ENCODE data around the gene RHOBTB1. TPM values are rescaled to one million over a fixed set of nuclear protein-coding genes. Genes with fewer than 3 reads are reported as not detected.

The RHOBTB1 gene
- total and polyA plus RNA-seq, 2 donors (not counting 1 experiment from before 2014, with no cell fraction given): 19.8 to 42.6 TPM

GRCh38 chr10:60942134-60942787, 1.7 kb downstream of the RHOBTB1 start:
- no peaks in the 10 kb centered on the region for H3K27me3 ChIP-seq (ENCODE audit: control insufficient read depth, insufficient read depth, low read length)
- H3K27ac ChIP-seq (ENCODE audit: insufficient read depth, low read length): peak overlapping the region; percentile 98
- TF ChIP-seq EZH2 (IDR thresholded peaks at IDR 0.05; ENCODE audit: low read length, missing control alignments) (no peak), CTCF (conservative IDR thresholded peaks at IDR 0.05 in 1 of 2, IDR thresholded peaks at IDR 0.05 in 1 of 2; ENCODE audit: low read depth in 1 of 2, low read length in 2 of 2) (no peak)
- H3K36me3 ChIP-seq (ENCODE audit: control insufficient read depth, insufficient read depth, low read length): no peaks in the 10 kb centered on the region
- H3K4me3 ChIP-seq (replicated peaks in 1 of 4; ENCODE audit: control extremely low read depth in 1 of 4, insufficient read depth in 1 of 4, low read depth in 3 of 4, low read length in 4 of 4): peak overlapping the region; percentile 72 to 96 (median 78)
- H2AFZ ChIP-seq (ENCODE audit: low read length): no peak overlapping the region
- DNase-seq (ENCODE audit: low read depth in 2 of 2): no peak
- no peaks in the 10 kb centered on the region for H3K9me3 ChIP-seq (ENCODE audit: control insufficient read depth, insufficient read depth, low read depth, low read length)
- peak overlapping the region; percentile 26 for H3K9ac ChIP-seq (ENCODE audit: insufficient read depth, low read length)
- peak overlapping the region; percentile 99 for H3K4me2 ChIP-seq (ENCODE audit: extremely low read depth, insufficient read depth, low read length)
- H4K20me1 ChIP-seq (ENCODE audit: control insufficient read depth, extremely low read depth, insufficient read depth, low read length): no peaks in the 10 kb centered on the region
- no peaks in the 10 kb centered on the region for H3K79me2 ChIP-seq (ENCODE audit: control insufficient read depth, insufficient read depth, low read length)
- peaks cover 9% of the 10 kb centered on the region for H3K4me1 ChIP-seq (ENCODE audit: control insufficient read depth, extremely low read depth, insufficient read depth, low read length)

- H3K27me3 ChIP-seq (ENCODE audit: control insufficient read depth, insufficient read depth, low read length): no peaks in the 10 kb centered on the region
- no peak overlapping the region for H2AFZ ChIP-seq (ENCODE audit: low read length)
- no peak overlapping the region for H3K27ac ChIP-seq (ENCODE audit: insufficient read depth, low read length)
- no peaks in the 10 kb centered on the region for H3K36me3 ChIP-seq (ENCODE audit: control insufficient read depth, insufficient read depth, low read length)
- no peaks in the 10 kb centered on the region for H4K20me1 ChIP-seq (ENCODE audit: control insufficient read depth, extremely low read depth, insufficient read depth, low read length)
- H3K79me2 ChIP-seq (ENCODE audit: control insufficient read depth, insufficient read depth, low read length): no peaks in the 10 kb centered on the region
- DNase-seq (ENCODE audit: low read depth in 2 of 2): peak in 1 of 2 donors; percentile 25
- no peaks in the 10 kb centered on the region for H3K9me3 ChIP-seq (ENCODE audit: control insufficient read depth, insufficient read depth, low read depth, low read length)
- no peak for TF ChIP-seq EZH2 (IDR thresholded peaks at IDR 0.05; ENCODE audit: low read length, missing control alignments)
- no peak for TF ChIP-seq CTCF (conservative IDR thresholded peaks at IDR 0.05 in 1 of 2, IDR thresholded peaks at IDR 0.05 in 1 of 2; ENCODE audit: low read depth in 1 of 2, low read length in 2 of 2)
- H3K4me3 ChIP-seq (replicated peaks in 1 of 4; ENCODE audit: control extremely low read depth in 1 of 4, insufficient read depth in 1 of 4, low read depth in 3 of 4, low read length in 4 of 4): no peak overlapping the region
- no peak overlapping the region for H3K9ac ChIP-seq (ENCODE audit: insufficient read depth, low read length)
- H3K4me1 ChIP-seq (ENCODE audit: control insufficient read depth, extremely low read depth, insufficient read depth, low read length): peaks cover 9% of the 10 kb centered on the region
- H3K4me2 ChIP-seq (ENCODE audit: extremely low read depth, insufficient read depth, low read length): no peak overlapping the region
Observed at GRCh38 chr10:60940446-60940845, 3.5 kb downstream of the RHOBTB1 start.

GRCh38 chr10:60937784-60938654, 6.0 kb downstream of the RHOBTB1 start:
- Histone ChIP-seq H3K9me3 (ENCODE audit: control insufficient read depth, insufficient read depth, low read depth, low read length) (no peaks in the 10 kb centered on the region), H3K27me3 (ENCODE audit: control insufficient read depth, insufficient read depth, low read length) (no peaks in the 10 kb centered on the region), H3K9ac (ENCODE audit: insufficient read depth, low read length) (no peak overlapping the region), H3K36me3 (ENCODE audit: control insufficient read depth, insufficient read depth, low read length) (no peaks in the 10 kb centered on the region), H3K4me3 (replicated peaks in 1 of 4; ENCODE audit: control extremely low read depth in 1 of 4, insufficient read depth in 1 of 4, low read depth in 3 of 4, low read length in 4 of 4) (no peak overlapping the region), H4K20me1 (ENCODE audit: control insufficient read depth, extremely low read depth, insufficient read depth, low read length) (no peaks in the 10 kb centered on the region), H3K27ac (ENCODE audit: insufficient read depth, low read length) (no peak overlapping the region), H2AFZ (ENCODE audit: low read length) (no peak overlapping the region), H3K4me2 (ENCODE audit: extremely low read depth, insufficient read depth, low read length) (no peak overlapping the region), H3K4me1 (ENCODE audit: control insufficient read depth, extremely low read depth, insufficient read depth, low read length) (peaks cover 9% of the 10 kb centered on the region), H3K79me2 (ENCODE audit: control insufficient read depth, insufficient read depth, low read length) (no peaks in the 10 kb centered on the region)
- DNase-seq (ENCODE audit: low read depth in 2 of 2): peak; percentile 58 to 83
- no peak for TF ChIP-seq CTCF (conservative IDR thresholded peaks at IDR 0.05 in 1 of 2, IDR thresholded peaks at IDR 0.05 in 1 of 2; ENCODE audit: low read depth in 1 of 2, low read length in 2 of 2)
- no peak for TF ChIP-seq EZH2 (IDR thresholded peaks at IDR 0.05; ENCODE audit: low read length, missing control alignments)
